HUES48 (cell line): ENCODE data around the gene SMNDC1.

Experiments used
- H3K27ac ChIP-seq: one replicate; pipeline ENCODE4 v1.7.0; 2013; ENCODE audit warnings: low read depth, low read length, inconsistent platforms
- H3K27me3 ChIP-seq: 2 replicates; pipeline ENCODE4 v1.6.1; 2013; ENCODE audit warnings: mild to moderate bottlenecking, low read length; ENCODE audit not compliant: control insufficient read depth, insufficient read depth
- H3K36me3 ChIP-seq: 2 replicates; pipeline ENCODE4 v1.6.1; 2013; ENCODE audit warnings: low read length; ENCODE audit not compliant: control insufficient read depth, insufficient read depth
- H3K4me1 ChIP-seq: 2 replicates; pipeline ENCODE4 v1.6.1; 2013; ENCODE audit warnings: mild to moderate bottlenecking, low read length; ENCODE audit not compliant: control insufficient read depth, insufficient read depth
- H3K4me3 ChIP-seq: 2 replicates; pipeline ENCODE4 v1.5.1; 2013; ENCODE audit warnings: mild to moderate bottlenecking, low read depth, low read length
- H3K9ac ChIP-seq: 2 replicates; pipeline ENCODE4 v1.6.1; 2013; ENCODE audit warnings: mild to moderate bottlenecking, low read depth, low read length, moderate library complexity
- H3K9me3 ChIP-seq: 2 replicates; pipeline ENCODE4 v1.6.1; 2013; ENCODE audit warnings: low read length; ENCODE audit not compliant: control insufficient read depth, insufficient read depth

Gene SMNDC1

GRCh38 chr10:110327262-110327914 lies 22.7 kb upstream of the SMNDC1 start:
- Histone ChIP-seq H3K9me3 (peaks cover 17% of the 10 kb centered on the region), H3K27me3 (no peaks in the 10 kb centered on the region), H3K9ac (no peak overlapping the region), H3K36me3 (no peaks in the 10 kb centered on the region), H3K4me1 (no peaks in the 10 kb centered on the region), H3K27ac (no peak overlapping the region), H3K4me3 (no peak overlapping the region)

- no peak overlapping the region for H3K9ac ChIP-seq
- H3K27ac ChIP-seq = no peak overlapping the region
- no peaks in the 10 kb centered on the region for H3K4me1 ChIP-seq
- H3K27me3 ChIP-seq = no peaks in the 10 kb centered on the region
- H3K4me3 ChIP-seq = no peak overlapping the region
- H3K9me3 ChIP-seq = peaks cover 17% of the 10 kb centered on the region
- H3K36me3 ChIP-seq = no peaks in the 10 kb centered on the region
Observed at GRCh38 chr10:110326351-110327032, 21.8 kb upstream of the SMNDC1 start.

- Histone ChIP-seq H3K27me3 (no peaks in the 10 kb centered on the region), H3K4me1 (no peaks in the 10 kb centered on the region), H3K9me3 (peaks cover 5% of the 10 kb centered on the region; the same call in 1 of the 2 replicates), H3K4me3 (no peak overlapping the region), H3K9ac (no peak overlapping the region), H3K27ac (no peak overlapping the region), H3K36me3 (no peaks in the 10 kb centered on the region)
Observed at GRCh38 chr10:110324805-110325280, 20.1 kb upstream of the SMNDC1 start.

GRCh38 chr10:110324201-110324804 lies 19.6 kb upstream of the SMNDC1 start:
- H3K9ac ChIP-seq = no peak overlapping the region
- peaks cover 3% of the 10 kb centered on the region; the same call in 1 of the 2 replicates for H3K4me1 ChIP-seq
- no peak overlapping the region for H3K27ac ChIP-seq
- no peaks in the 10 kb centered on the region for H3K27me3 ChIP-seq
- H3K36me3 ChIP-seq = no peaks in the 10 kb centered on the region
- H3K9me3 ChIP-seq = peaks cover under 1% of the 10 kb centered on the region; the same call in 1 of the 2 replicates
- no peak overlapping the region for H3K4me3 ChIP-seq

- H3K4me1 ChIP-seq = peaks cover 3% of the 10 kb centered on the region; the same call in 1 of the 2 replicates
- H3K9ac ChIP-seq = no peak overlapping the region
- H3K9me3 ChIP-seq = no peaks in the 10 kb centered on the region
- no peak overlapping the region for H3K27ac ChIP-seq
- H3K4me3 ChIP-seq = no peak overlapping the region
- H3K36me3 ChIP-seq = no peaks in the 10 kb centered on the region
- 0 out of 2 replicates have a peak, but pooled peaks cover under 1% of the 10 kb centered on the region for H3K27me3 ChIP-seq
Observed at GRCh38 chr10:110323503-110323902, 18.8 kb upstream of the SMNDC1 start.

DNA sequence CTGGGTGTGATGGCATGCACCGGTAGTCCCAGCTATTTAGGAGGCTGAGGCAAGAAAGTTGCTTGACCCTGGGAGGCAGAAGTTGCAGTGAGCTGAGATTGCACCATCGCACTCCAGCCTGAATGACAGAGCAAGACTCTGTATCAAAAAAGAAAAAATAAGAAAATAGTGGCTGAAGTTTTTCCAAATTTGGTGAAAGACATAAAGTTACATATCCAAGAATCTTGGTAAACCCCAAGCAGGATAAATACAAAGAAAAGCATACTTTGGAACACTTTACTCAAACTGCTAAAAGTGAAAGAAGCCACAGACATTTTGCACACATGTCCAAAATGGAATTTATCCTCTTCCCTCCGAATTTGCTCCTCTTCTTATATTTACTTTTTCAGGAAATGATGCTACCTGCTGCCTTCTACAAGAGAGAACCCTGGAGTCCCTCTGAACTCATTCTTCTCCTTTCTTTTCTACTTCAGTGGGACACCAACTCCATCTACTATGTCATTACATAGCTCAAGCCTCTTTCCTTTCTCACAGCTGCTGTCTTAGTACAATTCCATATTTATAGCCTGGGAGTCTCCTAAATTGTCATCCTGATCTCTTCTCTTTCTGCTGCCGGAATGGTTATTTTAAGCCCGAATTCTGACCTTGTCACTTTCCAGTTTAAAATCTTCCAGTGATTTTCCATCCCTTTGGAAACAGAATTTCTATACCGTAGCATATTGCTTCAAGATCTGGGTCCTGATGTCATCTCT lies 17.3 kb upstream of the SMNDC1 start:
- Histone ChIP-seq H3K27ac (no peak overlapping the region), H3K27me3 (peaks cover 3% of the 10 kb centered on the region; the same call in 1 of the 2 replicates), H3K9me3 (no peaks in the 10 kb centered on the region), H3K4me3 (no peak overlapping the region), H3K9ac (no peak overlapping the region), H3K36me3 (no peaks in the 10 kb centered on the region), H3K4me1 (peaks cover 6% of the 10 kb centered on the region; the same call in 1 of the 2 replicates)

DNA sequence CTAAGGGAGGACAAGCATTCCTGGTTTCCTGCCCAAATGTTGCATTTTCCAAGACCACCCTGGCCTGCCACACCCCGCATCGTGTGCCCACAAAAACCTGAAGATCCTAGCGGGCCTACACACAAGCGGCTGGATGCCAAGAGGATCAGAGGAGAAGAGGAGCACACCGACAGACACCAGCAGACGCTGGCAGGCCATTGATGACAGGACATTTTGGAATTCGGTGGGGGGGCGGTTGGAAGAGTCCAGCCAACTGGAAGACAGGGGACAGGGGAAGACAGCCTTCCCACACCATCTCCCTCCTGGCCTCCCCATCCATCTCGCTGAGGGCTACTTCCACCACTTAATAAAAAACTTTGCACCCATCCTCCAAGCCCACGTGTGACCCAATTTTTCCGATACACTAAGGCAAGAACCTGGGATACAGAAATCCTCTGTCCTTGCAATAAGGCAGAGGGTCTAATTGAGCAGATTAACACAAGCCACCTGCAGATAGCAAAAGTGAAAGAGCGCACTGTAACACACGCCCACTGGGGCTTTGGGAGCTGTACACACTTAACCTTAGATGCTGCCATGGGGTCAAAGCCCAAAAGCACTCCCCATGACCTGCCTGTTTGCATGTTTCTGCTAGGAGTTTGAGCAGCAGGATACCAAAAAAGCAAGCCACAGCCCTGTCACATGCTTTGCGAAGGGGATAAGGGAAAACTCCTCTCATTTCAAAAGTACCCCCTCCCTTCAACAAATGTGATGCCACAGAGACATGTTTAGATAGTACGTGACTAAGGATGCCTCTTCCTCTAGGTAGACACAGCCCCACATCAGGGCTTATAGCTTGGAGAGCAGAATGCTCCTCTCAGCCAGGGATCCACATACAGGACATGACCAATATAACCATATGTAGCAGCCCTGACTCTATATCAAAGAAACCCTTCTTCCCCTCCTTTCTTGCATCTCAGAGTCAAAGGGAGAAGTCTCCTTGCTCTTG lies 13.4 kb upstream of the SMNDC1 start:
- Histone ChIP-seq H3K36me3 (no peaks in the 10 kb centered on the region), H3K27me3 (peaks cover 3% of the 10 kb centered on the region; the same call in 1 of the 2 replicates), H3K27ac (no peak overlapping the region), H3K4me3 (no peak overlapping the region), H3K4me1 (peaks cover 6% of the 10 kb centered on the region; the same call in 1 of the 2 replicates), H3K9ac (no peak overlapping the region), H3K9me3 (no peaks in the 10 kb centered on the region)

DNA sequence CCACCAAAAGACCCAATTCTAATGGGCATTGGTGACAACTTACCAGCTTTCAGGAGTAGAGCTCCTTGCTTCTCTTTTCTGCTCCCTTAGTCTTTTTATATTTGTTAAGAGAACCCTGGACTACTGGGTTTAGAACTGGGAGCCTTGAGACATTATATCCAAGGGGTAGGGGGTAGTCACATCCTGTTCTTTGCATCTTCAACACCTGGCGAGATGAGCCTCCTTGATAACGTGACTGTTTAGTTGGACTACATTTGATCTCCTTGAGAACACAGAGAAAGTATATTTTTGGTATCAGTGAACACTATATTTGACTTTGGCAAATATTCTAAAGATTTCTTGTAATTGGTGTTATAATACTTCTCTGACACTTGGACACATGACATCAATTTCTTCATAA lies 9.0 kb upstream of the SMNDC1 start:
- H3K4me3 ChIP-seq = no peak overlapping the region
- H3K36me3 ChIP-seq = no peaks in the 10 kb centered on the region
- H3K9me3 ChIP-seq = no peaks in the 10 kb centered on the region
- H3K9ac ChIP-seq = no peak overlapping the region
- peaks cover 3% of the 10 kb centered on the region; the same call in 1 of the 2 replicates for H3K27me3 ChIP-seq
- 0 out of 2 replicates have a peak, but pooled peaks cover 7% of the 10 kb centered on the region for H3K4me1 ChIP-seq
- H3K27ac ChIP-seq = no peak overlapping the region

- no peak overlapping the region for H3K27ac ChIP-seq
- H3K9ac ChIP-seq = no peak overlapping the region
- no peaks in the 10 kb centered on the region for H3K27me3 ChIP-seq
- H3K4me3 ChIP-seq = no peak overlapping the region
- H3K36me3 ChIP-seq = no peaks in the 10 kb centered on the region
- no peaks in the 10 kb centered on the region for H3K9me3 ChIP-seq
- H3K4me1 ChIP-seq = 0 out of 2 replicates have a peak, but pooled peaks cover 3% of the 10 kb centered on the region
Observed at GRCh38 chr10:110312206-110312605, 7.5 kb upstream of the SMNDC1 start.
